Measurements from ENCODE around the gene TMPRSS11A. TPM values are rescaled to one million over a fixed set of nuclear protein-coding genes. Genes with fewer than 3 reads are reported as not detected.

Gene TMPRSS11A
- polyA plus RNA-seq, 4 donors: 0.04 to 0.05 TPM; not detected in 2

DNA sequence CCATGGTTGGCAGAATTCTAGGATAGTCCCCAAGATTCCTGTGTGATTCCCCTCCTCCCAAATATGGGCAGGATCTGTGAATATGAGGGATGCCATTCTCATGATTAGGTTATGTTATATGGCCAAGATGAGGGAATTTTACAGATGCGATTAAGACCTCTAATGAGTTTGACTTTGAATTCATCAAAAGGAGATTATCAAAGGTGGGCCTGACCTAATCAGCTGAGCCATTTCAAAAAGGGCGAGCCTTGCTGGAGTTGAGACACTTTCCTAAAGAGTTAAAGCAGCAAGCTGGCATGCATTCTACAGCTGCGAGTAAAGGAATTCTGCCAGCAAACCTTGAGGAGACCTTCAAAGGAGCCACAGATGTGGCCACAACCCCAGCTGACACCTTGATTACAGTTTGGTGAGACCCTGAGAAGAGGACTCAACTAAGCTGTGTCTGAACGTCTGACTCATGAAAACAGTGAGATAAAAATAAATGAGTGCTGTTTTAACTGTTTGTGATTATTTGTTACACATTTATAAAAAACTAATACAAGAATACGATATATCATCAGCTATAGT, 47.8 kb downstream of the TMPRSS11A start:
- DNase-seq (ENCODE audit: low read depth in 4 of 4, low spot score in 2 of 4): no peak

DNA sequence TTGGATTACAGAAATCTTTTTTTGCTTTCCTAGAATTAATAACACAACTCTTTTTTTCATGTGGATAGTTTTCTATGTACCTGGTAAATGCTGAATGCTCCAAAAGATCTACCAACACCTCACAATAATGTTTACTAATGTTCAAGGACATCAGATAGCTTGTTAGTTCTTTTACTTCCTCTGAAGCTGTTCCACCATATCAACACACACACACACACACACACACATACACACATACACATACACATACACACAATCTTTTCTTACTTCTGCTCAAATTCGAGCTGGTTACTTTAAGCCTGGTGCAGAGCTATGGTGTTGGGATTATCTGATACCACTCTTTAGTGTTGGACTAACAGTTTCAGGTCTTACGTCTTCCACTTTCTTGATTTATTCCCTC, 51.2 kb downstream of the TMPRSS11A start:
- DNase-seq (ENCODE audit: low read depth in 4 of 4, low spot score in 2 of 4): no peak

DNA sequence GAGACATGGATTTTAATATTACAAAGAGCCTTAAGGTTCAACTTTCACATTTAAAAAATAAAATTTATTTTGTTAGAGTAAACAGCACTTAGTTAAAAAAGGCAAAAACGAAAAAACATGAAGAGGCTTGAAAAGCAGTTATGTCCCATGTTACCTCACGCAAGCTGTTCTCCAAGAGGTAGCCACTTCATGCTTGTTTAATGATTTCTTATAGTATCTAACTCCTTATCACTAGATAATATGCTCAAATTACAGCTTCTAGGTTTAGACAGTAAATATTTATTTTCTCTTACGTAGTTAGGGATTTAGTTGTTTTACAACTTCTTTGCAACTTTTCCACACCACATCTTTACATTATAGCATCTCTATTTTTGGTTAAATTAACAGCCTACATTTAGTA, 51.7 kb downstream of the TMPRSS11A start:
- DNase-seq (ENCODE audit: low read depth in 4 of 4, low spot score in 2 of 4): no peak

DNA sequence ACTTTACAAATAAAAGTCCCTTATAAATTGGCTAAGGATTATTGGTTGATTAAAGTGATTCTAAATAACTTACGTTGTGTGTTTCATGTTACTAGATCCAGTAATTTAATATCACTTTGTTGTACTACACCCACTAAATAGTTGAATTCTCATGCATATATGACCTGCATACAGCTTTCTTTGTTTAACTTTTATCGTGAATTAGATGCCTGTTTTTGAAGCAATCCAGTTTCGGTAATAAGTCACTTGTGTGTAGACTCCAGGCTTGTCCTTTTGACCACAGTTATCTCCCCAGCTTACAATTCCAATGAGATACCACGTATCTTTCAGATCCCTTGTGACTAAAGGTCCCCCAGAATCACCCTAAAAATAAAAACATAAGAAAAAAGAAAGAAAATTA, 52.2 kb downstream of the TMPRSS11A start:
- DNase-seq (ENCODE audit: low read depth in 4 of 4, low spot score in 2 of 4): no peak

DNA sequence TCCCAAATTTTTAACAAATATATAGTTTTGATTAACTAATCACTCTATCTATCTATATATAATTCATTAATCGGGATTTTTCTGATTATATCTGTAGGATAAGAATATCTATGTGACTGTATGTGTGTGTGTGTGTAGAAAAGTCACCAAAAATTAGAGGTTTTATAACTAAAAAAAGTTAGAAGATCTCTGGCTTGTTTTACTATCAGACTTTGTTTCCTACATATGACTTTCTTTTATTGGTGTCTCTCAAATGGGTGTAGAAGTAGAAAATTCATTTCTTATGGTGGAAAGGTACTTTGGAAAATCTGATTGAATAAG, 52.7 kb downstream of the TMPRSS11A start:
- no peak for DNase-seq (ENCODE audit: low read depth in 4 of 4, low spot score in 2 of 4)

DNA sequence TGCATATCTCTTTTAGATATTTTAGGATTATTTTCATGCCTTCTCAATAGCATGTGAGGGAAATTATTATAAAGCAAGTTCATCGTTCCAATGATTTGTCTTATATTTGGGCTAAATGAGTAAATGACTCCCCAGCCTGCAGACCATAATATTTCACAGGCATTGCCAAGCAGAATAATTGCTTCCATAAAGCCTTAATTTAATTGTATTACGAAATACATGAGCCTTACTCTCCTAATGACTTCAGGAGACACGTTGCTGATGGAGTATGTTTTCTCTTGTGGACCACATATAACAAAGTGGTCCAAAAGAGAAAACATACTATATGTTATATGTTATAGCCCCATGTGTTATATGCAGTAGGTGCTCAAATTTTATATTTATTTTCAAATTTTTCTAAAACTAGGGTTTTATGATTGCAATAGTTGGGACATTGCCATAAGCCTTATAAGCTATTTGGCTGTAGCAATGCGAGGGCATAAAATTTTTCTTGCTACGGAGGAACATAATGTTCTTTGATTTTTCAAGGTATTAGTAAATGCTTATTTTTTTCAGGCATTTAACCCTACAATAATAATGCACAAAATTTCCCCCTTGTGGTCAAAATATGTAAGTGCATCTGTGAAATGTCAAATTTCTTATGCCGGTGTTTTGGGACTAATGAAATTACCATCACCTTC, 53.2 kb downstream of the TMPRSS11A start:
- no peak for DNase-seq (ENCODE audit: low read depth in 4 of 4, low spot score in 2 of 4)

DNA sequence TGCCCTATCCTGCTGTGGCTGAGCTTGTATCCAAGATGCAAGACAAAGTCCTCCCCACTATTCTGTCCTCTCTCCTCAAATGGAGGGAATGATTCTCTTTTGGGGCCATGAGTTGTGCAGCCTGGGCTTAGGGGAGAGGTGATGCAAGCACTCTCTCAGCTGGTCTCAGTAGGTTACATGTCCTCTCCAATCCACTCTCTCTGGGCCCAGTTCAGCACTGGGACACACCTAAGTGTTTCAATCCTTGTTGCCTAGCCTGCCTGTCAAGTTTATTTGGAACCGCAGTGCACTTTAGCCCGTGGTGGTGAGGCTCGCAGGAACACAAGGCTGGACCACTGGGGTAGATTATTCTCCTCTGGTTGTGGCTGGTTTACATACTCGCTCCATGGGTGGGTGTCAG, 55.6 kb downstream of the TMPRSS11A start:
- DNase-seq (ENCODE audit: low read depth in 4 of 4, low spot score in 2 of 4): no peak

DNA sequence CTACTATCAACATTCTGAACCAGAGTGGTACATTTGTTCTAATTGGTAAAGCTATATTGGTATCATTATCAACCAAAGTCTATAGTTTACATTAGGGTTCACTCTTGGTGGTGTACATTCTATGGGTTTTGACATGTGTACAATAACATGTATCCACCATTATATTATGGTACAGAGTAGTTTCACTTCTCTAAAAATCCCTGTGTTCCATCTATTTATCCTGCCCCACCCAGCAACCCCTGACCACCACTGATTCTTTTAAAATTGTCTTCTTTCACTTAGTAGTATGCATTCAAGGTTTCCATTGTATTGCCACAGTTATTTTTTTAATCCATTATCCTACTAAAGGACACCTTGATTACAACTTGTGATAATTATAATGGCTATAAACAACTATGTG, 64.2 kb downstream of the TMPRSS11A start:
- DNase-seq (ENCODE audit: low read depth in 4 of 4, low spot score in 2 of 4): no peak

DNA sequence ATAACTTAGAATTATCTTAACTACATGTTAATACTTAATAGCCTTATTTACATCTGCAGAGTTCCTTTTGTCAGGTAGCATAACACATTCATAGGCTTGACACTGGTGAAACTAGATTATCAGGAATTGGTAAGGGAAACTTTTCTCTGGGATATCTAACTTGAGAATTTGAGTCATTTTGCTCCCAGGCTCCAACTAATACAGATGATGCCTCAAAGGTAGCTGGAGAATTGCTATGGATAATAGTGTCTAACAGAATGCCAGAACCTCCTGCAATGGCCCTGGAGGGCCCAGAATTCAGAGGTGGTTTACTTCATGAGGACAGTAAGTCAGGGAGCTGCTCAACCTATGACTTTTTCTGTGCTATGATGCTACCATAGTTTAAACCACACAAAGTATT, 65.6 kb downstream of the TMPRSS11A start:
- no peak for DNase-seq (ENCODE audit: low read depth in 4 of 4, low spot score in 2 of 4)

DNA sequence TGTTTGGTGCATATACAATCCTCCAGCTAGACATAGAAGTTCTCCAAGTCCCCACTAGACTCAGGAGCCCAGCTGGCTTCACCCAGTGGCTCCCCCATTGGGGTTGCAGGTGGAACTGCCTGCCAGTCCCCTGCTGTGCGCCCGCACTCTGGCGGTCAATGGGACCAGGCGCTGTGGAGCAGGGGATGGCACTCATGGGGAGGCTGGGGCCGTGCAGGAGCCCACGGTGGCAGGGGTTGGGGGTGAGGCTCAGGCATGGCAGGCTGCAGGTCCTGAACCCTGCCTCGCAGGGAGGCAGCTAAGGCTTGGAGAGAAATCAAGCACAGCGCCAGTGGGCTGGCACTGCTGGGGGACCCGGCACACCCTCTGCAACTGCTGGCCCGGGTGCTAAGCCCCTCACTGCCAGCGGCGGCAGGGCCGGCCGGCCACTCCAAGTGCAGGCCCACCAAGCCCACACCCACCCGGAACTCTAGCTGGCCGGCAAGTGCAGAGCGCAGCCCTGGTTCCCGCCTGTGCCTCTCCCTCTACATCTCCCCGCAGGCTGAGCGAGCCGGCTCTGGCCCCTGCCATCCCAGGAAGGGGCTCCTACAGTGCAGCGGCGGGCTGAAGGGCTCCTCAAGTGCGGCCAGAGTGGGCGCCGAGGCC, 66.8 kb downstream of the TMPRSS11A start:
- no peak for DNase-seq (ENCODE audit: low read depth in 4 of 4, low spot score in 2 of 4)

DNA sequence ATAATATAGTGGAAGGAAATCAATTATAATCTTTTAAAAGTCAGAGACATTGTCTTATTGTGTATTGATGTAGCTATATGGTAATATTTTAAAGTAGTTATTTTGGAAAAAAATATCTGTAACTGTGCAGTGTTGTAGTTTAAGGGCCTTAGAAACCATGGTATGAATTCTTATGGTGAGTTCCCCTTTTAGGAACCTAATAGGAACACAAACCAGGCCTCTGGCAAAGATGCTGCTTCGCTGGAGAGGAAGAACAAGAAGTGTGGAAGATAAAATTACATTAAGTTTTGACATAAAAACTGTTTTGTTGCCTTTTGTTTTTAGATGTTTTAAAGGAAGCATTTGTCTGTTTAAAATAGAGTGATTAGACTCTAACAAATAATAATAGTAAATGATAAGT, 68.6 kb downstream of the TMPRSS11A start:
- DNase-seq (ENCODE audit: low read depth in 4 of 4, low spot score in 2 of 4): no peak

DNA sequence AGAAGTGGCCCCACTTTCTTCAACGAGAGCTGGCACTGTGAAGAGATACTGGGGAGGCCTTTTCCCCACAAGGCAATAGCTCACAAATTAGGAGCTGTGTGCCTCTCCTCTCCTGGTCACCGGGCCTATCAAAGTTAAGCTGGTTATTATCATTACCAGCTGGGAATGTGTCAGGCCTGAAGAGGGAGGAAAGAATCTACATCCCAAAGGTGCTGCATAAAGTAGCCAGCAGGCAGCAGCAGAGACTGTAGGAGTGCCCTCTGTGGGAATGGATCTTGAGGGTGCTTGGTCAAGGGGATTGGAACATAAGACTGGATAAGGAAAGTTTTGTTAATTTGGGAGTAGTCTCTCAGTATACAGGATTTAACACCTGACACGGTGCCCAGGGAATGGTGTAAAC, 70.4 kb downstream of the TMPRSS11A start:
- no peak for DNase-seq (ENCODE audit: low read depth in 4 of 4, low spot score in 2 of 4)

DNA sequence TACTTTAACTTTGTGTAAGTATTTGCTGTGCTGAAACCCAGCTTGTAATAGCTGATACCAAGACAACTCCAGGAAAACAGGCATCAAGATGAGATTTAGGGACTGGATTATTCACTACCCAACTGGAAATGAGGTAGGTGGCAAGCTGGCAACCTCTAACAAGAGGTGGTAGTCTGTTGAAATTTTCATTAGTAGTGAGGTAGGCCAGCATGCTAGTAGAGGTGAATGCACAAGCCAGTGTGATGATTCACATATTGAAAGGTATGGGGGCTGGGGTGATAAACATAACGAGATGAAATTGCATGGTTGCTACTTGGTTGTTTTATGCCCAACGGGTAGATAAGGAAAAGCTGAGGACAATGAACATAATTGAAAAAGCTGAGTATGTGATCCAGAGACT, 71.0 kb downstream of the TMPRSS11A start:
- DNase-seq (ENCODE audit: low read depth in 4 of 4, low spot score in 2 of 4): no peak

DNA sequence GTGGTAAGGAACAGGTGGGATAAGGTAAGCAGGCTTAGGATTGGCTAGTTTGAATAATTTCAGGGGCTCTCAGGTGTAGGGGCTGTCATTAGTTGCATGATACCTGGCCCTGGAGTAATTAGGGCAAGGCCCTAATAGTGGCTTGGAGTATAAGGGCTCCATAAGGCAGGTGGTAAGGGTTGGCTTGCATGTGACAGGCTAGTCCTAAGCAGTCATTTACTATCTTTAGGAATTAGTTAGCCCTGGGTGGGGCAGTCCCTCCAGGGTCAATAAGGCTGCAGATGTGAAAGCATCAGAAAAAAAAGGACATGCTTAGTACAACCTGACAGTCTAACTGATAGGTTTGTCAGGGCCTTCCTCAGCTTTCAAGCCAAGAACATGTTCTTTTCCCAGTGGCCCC, 71.6 kb downstream of the TMPRSS11A start:
- no peak for DNase-seq (ENCODE audit: low read depth in 4 of 4, low spot score in 2 of 4)

DNA sequence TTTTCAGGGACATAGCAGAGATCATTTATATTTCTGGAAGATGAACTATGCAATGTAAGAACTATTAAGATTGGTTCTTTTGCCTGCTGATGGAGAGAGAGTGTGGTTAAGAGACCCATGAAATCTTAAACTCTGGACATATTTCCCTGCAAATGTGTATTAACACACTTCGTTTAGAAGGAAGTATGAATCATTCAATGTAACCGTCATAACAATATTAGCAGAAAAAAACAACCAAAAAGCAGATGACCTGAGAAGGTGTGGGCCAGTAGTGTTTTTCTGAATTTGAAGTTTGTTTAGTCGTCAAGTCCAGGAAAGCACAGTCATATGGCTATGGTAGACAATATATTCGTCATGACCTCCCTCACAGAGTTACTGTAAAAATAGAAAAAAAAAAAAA, 77.0 kb downstream of the TMPRSS11A start:
- DNase-seq (ENCODE audit: low read depth in 4 of 4, low spot score in 2 of 4): no peak

DNA sequence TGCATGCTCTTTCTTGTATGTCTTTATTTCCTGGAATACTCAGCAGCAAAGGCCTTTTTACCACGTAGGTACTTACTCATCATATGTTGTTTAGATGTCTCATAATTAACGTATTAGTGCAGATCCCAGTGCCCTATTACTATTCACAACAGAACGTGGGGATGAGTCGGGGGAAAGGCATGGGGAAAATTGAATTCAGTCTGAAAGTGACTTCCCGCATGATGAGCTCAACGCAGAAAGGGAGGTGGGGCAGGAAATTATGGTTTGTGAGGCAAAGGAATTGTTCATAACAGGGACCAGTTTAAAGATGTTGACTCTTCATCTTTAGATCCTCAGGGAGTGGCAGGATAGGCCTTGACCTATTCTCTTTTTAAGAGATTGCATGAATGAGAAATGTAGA, 77.5 kb downstream of the TMPRSS11A start:
- DNase-seq (ENCODE audit: low read depth in 4 of 4, low spot score in 2 of 4): no peak

DNA sequence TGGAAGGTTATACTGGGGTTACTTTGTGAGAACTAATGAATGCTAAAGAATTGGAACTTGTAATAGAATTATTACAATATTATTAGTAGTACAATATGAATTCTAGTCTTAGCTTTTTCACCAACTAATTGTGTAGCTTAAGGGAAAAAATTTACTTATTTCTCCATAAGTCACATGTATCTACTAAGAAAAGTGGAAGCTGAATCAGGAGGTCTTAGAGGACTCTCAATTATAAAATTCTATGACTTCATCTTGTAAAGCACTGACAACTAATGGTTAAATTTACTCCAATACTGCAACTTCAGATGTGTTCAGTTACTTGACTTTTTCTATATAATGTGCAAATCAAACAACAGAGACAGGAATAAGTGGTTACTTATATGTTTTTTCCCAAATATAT, 78.6 kb downstream of the TMPRSS11A start:
- no peak for DNase-seq (ENCODE audit: low read depth in 4 of 4, low spot score in 2 of 4)

DNA sequence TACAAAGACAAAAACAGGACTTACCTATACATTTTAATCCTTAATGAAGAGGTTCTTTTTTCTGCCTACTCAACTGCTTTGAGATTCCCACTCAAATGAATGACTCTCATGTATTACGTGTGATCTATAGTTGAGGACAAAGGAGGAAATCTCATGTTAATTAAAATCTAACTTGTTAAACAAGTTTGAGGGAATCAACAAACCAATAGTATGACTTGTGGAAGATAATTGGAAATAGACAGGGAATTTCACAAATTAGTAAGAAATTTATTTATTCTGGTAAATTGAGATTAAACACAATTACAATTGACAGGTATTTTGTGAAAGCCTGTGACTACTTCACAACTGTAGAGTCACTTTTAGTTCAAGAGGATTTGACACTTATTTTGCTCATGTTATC, 79.4 kb downstream of the TMPRSS11A start, which contains the start of gene TMPRSS11D:
Gene TMPRSS11D, minus strand, starts transcription at position 101 of the 400 bp plus-strand sequence. Its CDS starts 69 bp downstream, at position 32.
- DNase-seq (ENCODE audit: low read depth in 4 of 4, low spot score in 2 of 4): no peak

DNA sequence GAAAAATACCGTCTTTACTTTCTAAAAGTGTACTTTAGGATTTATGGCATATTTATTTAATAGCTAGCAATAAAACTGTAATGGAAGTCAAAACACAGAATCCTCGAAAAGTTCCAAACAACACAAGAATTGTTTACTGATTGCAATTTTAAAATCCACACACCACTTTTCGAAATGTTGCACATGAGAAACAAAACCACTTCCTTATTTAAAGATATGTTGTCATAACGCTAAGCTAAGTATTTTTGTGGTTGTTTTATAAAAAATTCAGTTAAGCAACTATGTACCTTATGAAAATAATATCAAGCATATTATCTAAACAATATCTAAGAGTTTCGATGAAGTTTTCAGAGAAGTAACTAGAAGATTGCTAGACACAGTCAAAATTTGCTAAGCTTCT, 79.8 kb downstream of the TMPRSS11A start:
- DNase-seq (ENCODE audit: low read depth in 4 of 4, low spot score in 2 of 4): no peak

DNA sequence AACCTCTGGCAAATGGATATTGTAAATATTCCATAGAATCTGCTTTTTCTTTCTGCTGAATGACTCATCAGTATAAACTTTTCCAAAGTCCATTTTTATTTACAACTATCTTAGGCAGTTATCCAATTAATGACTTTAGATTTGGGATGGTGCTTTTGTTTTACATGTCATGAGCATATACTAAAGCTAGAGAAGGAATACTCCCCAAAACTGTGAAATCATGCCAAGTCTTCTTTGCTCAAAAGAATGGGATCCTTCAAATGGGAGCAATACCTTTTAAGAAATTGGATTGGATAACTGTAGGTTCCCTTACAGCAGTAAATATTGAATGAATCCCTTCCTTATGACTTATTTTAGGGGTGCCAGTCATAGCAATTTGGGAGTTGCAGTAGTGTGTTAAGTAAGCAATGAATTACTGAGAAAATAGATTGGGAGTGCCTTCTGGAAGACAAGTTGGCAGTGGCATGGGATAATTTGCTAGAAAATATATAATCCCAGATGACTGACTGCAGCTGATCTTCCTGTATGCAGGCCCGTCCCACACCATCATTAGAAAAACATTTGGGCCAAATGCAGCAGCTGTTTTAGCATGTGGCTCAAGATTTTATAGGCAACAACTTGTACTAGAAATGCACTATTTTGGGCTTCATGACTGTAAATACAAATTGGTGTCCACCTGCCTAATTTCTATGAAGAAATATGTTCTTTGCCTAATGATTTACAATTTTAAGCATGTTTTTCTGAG, 82.3 kb downstream of the TMPRSS11A start:
- DNase-seq (ENCODE audit: low read depth in 4 of 4, low spot score in 2 of 4): no peak

DNA sequence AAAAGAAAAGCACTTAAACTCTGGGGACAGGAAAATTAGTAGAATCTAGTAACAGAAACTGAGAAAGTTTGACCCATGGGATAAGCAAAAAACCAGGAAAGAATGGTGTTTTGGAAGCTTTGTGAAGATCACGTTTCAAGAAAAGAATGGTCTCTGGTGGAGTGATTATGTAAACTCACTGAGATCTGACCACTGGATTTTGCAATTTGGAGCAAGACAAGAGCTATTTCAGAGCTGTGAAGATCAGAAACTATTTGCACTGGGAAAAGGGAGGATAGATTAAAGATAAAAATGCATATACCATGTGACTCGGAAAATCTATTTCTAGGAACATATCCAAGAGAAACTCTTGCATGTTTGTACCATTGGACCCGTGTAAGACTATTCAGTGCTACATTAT, 83.8 kb downstream of the TMPRSS11A start:
- no peak for DNase-seq (ENCODE audit: low read depth in 4 of 4, low spot score in 2 of 4)

DNA sequence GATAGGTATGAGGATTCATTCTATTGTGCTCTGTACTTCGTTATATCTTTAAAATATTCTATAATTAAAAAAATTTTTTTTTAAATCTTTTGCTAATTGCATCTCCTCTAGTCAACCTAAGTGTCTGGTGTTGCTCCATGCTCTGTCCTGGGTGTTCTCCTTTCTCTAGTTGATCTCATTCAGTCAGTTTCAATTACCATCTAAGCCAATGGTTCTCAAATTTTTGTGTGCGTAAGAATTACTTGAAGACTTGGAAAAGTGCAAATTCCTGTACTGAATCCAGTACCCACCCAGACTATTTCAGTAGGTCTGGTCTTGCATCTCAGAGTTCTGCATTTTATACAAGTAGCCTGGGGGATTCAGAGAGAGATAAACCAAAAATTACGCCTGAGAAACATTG, 86.2 kb downstream of the TMPRSS11A start:
- DNase-seq (ENCODE audit: low read depth in 4 of 4, low spot score in 2 of 4): no peak

Data from left renal cortex interstitium (tissue), 4 donors.